22Rv1 (cell line): ENCODE results near the gene CHPF.

Experiments used
- H3K27ac ChIP-seq: fragments of 450-650 bp; 2 replicates; pipeline ENCODE4 v1.5.1; 2017
- ZFX ChIP-seq: fragments of 450-650 bp; IDR thresholded peaks from 2 replicates; pipeline ENCODE4 v1.6.1; 2017; ENCODE audit warnings: antibody characterized with exemption, borderline replicate concordance
- TF ChIP-seq, protein P1 (sequence below): fragments of 450-650 bp; IDR thresholded peaks from 2 replicates; pipeline ENCODE4 v1.5.1; 2017; ENCODE audit warnings: mild to moderate bottlenecking

Gene CHPF, protein sequence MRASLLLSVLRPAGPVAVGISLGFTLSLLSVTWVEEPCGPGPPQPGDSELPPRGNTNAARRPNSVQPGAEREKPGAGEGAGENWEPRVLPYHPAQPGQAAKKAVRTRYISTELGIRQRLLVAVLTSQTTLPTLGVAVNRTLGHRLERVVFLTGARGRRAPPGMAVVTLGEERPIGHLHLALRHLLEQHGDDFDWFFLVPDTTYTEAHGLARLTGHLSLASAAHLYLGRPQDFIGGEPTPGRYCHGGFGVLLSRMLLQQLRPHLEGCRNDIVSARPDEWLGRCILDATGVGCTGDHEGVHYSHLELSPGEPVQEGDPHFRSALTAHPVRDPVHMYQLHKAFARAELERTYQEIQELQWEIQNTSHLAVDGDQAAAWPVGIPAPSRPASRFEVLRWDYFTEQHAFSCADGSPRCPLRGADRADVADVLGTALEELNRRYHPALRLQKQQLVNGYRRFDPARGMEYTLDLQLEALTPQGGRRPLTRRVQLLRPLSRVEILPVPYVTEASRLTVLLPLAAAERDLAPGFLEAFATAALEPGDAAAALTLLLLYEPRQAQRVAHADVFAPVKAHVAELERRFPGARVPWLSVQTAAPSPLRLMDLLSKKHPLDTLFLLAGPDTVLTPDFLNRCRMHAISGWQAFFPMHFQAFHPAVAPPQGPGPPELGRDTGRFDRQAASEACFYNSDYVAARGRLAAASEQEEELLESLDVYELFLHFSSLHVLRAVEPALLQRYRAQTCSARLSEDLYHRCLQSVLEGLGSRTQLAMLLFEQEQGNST

DNA sequence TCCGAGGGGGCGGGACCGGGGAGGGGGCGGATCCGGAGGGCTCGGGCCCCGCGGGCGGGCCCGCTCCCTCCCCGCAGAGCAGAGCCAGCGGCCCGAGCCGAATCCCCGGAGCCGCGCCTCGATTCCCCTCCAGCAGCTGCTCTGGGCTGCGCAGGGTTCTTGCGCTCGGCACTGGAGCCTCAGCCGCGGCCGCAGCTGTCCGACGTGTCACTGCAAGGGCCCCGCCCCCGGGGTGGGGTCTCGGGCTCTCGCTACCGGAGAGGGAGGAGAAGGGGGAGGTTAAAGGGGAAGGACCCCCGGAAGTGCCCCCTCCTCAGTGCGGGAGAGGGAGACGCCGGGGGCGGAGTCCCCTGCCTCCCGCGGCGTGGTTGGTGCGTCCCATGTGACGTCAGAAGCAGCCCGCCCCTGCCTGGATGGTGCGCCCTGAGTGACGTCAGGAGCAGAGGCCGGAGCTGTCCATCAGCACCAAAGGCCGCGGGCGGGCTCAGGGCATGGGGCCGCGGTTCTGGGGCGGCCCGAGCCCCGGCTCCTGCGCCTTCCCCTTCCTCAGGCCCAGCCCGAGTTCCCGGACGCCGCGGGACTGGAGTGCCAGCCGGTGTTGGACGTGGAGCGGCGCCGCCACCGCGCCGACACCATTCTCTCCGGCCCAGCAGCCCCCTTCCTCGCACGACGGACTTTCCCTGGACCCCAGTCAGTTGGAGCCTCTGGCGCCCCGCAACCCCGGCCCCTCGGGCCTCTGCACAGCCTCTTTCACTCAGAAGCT is at the start of gene CHPF, which contains the start of gene TMEM198:
Gene CHPF (minus strand): TSS at position 214 of the 763 bp plus-strand sequence. CDS start 271 bp downstream, outside the sequence.
Gene TMEM198 (plus strand): TSS at position 433 of the 763 bp plus-strand sequence. CDS start 700 bp downstream, outside the sequence.
- no peak for TF ChIP-seq ZFX
- TF ChIP-seq, protein P1, sequence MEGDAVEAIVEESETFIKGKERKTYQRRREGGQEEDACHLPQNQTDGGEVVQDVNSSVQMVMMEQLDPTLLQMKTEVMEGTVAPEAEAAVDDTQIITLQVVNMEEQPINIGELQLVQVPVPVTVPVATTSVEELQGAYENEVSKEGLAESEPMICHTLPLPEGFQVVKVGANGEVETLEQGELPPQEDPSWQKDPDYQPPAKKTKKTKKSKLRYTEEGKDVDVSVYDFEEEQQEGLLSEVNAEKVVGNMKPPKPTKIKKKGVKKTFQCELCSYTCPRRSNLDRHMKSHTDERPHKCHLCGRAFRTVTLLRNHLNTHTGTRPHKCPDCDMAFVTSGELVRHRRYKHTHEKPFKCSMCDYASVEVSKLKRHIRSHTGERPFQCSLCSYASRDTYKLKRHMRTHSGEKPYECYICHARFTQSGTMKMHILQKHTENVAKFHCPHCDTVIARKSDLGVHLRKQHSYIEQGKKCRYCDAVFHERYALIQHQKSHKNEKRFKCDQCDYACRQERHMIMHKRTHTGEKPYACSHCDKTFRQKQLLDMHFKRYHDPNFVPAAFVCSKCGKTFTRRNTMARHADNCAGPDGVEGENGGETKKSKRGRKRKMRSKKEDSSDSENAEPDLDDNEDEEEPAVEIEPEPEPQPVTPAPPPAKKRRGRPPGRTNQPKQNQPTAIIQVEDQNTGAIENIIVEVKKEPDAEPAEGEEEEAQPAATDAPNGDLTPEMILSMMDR = no peak
- peak within 1 kb of the TSS; percentile 93 for H3K27ac ChIP-seq

DNA sequence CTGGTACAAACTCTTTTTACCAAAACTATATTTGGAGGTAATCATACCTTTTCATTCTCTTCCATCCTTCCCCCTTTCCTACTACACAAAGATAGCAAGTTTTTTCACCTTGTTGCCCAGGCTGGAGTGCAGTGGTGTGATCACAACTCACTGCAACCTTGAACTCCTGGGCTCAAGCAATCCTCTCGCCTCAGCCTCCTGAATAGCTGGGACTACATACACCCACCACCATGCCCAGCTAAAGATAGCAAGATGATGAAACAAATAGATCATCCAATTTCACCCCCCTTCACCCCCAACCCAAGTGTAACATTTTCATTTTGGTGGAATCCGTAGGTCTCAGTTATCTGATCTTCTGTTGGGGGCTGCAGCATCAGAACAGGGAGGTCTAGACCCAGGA is 49.5 kb upstream of the CHPF start:
- no peak overlapping the region for H3K27ac ChIP-seq
- TF ChIP-seq ZFX = no peak
- TF ChIP-seq, protein P1 = no peak

DNA sequence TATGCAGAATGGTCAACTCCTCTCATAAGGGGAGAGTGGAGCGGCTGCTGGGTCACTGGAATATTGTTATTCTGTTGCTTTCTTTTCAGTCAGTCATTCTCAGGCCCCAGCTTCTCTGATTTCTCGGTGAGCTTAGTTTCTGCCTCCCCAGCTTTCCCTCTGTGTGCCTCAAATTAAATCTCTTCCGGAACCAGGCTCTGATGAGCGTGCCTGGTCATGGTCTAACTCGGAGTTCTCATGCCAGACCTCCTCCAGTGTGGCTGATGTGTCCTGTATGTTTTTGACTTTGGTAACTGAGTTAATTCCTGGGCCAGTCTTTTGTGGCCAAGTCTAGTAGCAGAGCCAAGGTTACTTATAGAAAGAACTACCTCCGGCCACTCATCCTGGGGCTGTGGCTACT is 49.1 kb upstream of the CHPF start:
- TF ChIP-seq, protein P1 = no peak
- no peak for TF ChIP-seq ZFX
- no peak overlapping the region for H3K27ac ChIP-seq

DNA sequence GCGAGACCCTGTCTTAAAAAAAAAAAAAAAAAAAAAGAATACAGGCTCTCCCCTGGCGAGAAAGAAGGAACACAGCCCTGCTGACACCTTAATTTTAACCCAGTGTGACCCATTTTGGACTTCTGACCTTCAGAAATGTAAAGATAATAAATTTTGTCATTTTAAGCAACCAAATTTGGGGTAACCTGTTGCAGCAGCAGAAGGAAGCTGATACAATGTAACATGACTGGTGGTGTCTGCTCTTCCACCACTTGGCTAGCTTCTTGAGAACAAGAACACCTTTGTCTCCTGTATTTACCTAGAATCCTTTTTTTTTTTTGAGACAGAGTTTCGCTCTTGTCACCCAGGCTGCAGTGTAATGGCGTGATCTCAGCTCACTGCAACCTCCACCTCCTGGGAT is 47.5 kb upstream of the CHPF start:
- no peak for TF ChIP-seq ZFX
- TF ChIP-seq, protein P1 = no peak
- H3K27ac ChIP-seq = no peak overlapping the region

DNA sequence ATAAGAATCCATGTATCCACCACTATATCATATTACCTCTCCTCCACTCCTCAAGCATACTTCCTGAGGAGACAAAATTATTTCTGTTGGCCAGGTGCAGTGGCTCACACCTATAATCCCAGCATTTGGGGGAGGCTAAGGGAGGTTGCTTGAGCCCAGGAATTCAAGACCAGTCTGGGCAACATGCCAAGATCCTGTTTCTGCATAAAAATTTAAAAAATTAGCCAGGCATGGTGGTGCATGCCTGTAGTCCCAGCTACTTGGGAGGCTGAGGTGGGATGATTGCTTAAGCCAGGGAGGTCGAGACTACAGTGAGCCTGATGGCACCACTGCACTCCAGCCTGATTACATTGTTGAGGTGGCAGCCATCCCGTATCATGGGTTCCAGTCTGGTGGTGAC is 37.7 kb upstream of the CHPF start:
- no peak overlapping the region for H3K27ac ChIP-seq
- TF ChIP-seq, protein P1 = no peak
- no peak for TF ChIP-seq ZFX

DNA sequence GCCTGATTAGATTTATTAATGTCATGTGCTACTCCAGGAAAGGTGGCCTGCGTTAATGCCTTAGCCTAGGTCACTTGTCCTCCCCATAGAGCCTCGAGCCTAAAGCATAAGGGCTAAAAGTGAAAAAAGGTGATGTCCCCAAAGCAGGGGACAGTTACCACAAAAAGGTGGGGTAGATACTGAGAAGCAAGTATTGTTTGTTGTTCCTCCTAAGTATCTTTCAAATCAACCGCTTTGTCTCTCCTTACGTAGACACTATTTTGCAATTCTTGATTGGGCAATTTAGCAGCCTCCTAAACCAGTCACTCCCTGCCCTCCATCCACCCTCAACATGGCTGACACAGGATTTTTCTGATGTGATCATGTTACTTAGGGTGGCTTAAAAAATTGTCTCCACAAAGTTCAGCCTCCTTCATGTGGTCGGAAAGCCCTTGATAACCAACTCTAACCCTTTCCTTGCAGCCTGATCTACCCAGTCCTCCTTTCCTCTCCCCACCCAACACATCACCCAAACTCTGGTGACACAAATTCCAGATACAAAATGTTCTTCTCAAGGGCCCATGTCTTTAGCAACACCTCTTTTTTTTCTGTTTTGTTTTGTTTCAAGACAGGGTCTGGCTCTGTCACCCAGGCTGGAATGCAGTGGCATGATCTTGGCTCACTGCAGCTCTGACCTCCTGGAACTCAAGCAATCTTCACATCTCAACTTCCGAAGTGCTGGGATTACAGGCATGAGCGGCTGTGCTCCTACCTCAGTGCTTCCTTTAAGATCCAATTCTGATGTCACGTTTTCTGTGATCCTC is 35.4 kb upstream of the CHPF start:
- TF ChIP-seq, protein P1 = no peak
- no peak for TF ChIP-seq ZFX
- no peak overlapping the region for H3K27ac ChIP-seq
